Osteoblast (primary cell): ENCODE results near the gene DOK3. TPM values are rescaled to one million over a fixed set of nuclear protein-coding genes. Genes with fewer than 3 reads are reported as not detected.
"Not testable (repeated sequence)": the region's sequence is repeated elsewhere in the genome, so short reads cannot be mapped to it uniquely, and the experiment has no call there.

ENCODE experiments used
- DNase-seq: peaks from one replicate; pipeline ENCODE4 v3.0.0; 2011; ENCODE audit warnings: low spot score, mixed read lengths; ENCODE audit not compliant: insufficient read length; ENCODE audit errors: missing footprints
- H2AFZ ChIP-seq: 2 replicates; pipeline ENCODE4 v1.6.0; 2011; ENCODE audit warnings: mild to moderate bottlenecking, low read length
- H3K27ac ChIP-seq: 2 replicates; pipeline ENCODE4 v1.5.1; 2011; ENCODE audit warnings: mild to moderate bottlenecking, low read depth, low read length, moderate library complexity
- H3K27me3 ChIP-seq: 2 replicates; pipeline ENCODE4 v1.6.0; 2012; ENCODE audit warnings: mild to moderate bottlenecking, control low read depth, inconsistent platforms, low read length, moderate library complexity; ENCODE audit not compliant: insufficient read depth
- H3K36me3 ChIP-seq: 2 replicates; pipeline ENCODE4 v1.5.1; 2011; ENCODE audit warnings: mild to moderate bottlenecking, low read length, control low read depth, moderate library complexity; ENCODE audit not compliant: insufficient read depth
- H3K4me1 ChIP-seq: 2 replicates; pipeline ENCODE4 v1.5.1; 2011; ENCODE audit warnings: mild to moderate bottlenecking, low read length, control low read depth, moderate library complexity; ENCODE audit not compliant: insufficient read depth
- H3K4me2 ChIP-seq: 2 replicates; pipeline ENCODE4 v1.6.0; 2011; ENCODE audit warnings: mild to moderate bottlenecking, low read length; ENCODE audit not compliant: insufficient read depth
- H3K4me3 ChIP-seq: fragments of 200-600 bp; sonication (generic); 3 replicates; pipeline ENCODE4 v1.5.1; 2012; ENCODE audit warnings: mild to moderate bottlenecking, low read length, inconsistent platforms; ENCODE audit not compliant: insufficient read depth
- H3K79me2 ChIP-seq: 2 replicates; pipeline ENCODE4 v1.6.0; 2012; ENCODE audit warnings: mild to moderate bottlenecking, low read length, control low read depth, inconsistent platforms; ENCODE audit not compliant: insufficient read depth
- H3K9me3 ChIP-seq: 2 replicates; pipeline ENCODE4 v1.5.1; 2011; ENCODE audit warnings: low read depth, low read length, control low read depth
- H4K20me1 ChIP-seq: 2 replicates; pipeline ENCODE4 v1.6.0; 2012; ENCODE audit warnings: mild to moderate bottlenecking, low read length, control low read depth; ENCODE audit not compliant: insufficient read depth
- CTCF ChIP-seq: IDR thresholded peaks from 2 replicates; pipeline ENCODE4 v1.5.1; 2011; ENCODE audit warnings: mild to moderate bottlenecking, low read depth, low read length, moderate library complexity; ENCODE audit errors: extremely low read depth
- total RNA-seq: library from RNA; depleted of rRNA; stranded (reverse); fragments of >200 nt; gene quantifications from 2 replicates; pipeline ENCODE4 v1.2.3, GENCODE V29; 2012

DOK3 gene
- total RNA-seq, 1 donor: 1.1 TPM

DNA sequence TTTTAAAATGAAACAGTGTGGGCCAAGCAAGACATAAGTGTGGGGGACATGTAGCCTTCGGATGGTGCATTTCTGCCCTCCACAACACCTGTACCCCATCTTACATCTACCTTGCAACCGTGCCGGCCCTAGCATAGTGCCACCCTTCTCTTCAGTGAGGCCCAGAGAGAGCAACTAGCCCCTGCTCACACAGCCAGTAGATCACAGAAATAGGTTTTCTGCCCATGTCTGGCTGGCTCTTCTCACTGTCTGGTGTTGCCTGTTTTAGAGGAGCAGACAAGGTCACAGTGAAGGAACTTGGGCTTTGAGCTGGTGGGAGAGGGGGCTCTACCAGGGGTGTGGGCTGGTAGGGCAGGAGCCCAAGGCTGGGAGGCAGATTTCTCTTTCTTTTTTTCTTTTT lies 23.4 kb downstream of the DOK3 start:
- no peak overlapping the region for H3K4me3 ChIP-seq
- no peak overlapping the region for H3K27ac ChIP-seq
- H3K9me3 ChIP-seq: no peaks in the 10 kb centered on the region
- peaks cover 71% of the 10 kb centered on the region for H4K20me1 ChIP-seq
- H3K27me3 ChIP-seq: no peaks in the 10 kb centered on the region
- H3K4me1 ChIP-seq: peaks cover 5% of the 10 kb centered on the region
- TF ChIP-seq CTCF: no peak
- H2AFZ ChIP-seq: no peak overlapping the region
- peaks cover 96% of the 10 kb centered on the region for H3K36me3 ChIP-seq
- H3K4me2 ChIP-seq: no peak overlapping the region
- peaks cover 41% of the 10 kb centered on the region for H3K79me2 ChIP-seq
- no peak for DNase-seq

- not testable (repeated sequence) for H3K9me3 ChIP-seq, H3K27ac ChIP-seq, H3K4me2 ChIP-seq, H2AFZ ChIP-seq, DNase-seq, H3K4me3 ChIP-seq, H3K4me1 ChIP-seq, H3K27me3 ChIP-seq
- peaks cover 66% of the 10 kb centered on the region for H4K20me1 ChIP-seq
- peaks cover 91% of the 10 kb centered on the region for H3K36me3 ChIP-seq
- peaks cover 36% of the 10 kb centered on the region for H3K79me2 ChIP-seq
These were observed 23.9 kb downstream of the DOK3 start for GRCh38 chr5:177485753-177486152.

GRCh38 chr5:177484902-177485549 lies 24.6 kb downstream of the DOK3 start:
- Histone ChIP-seq H3K9me3 (no peaks in the 10 kb centered on the region), H3K27me3 (no peaks in the 10 kb centered on the region), H3K36me3 (peaks cover 87% of the 10 kb centered on the region), H3K79me2 (peaks cover 29% of the 10 kb centered on the region), H3K4me1 (peaks cover 4% of the 10 kb centered on the region), H3K4me2 (no peak overlapping the region), H3K27ac (no peak overlapping the region), H2AFZ (no peak overlapping the region), H3K4me3 (no peak overlapping the region), H4K20me1 (peaks cover 62% of the 10 kb centered on the region)
- TF ChIP-seq CTCF: no peak
- no peak for DNase-seq

DNA sequence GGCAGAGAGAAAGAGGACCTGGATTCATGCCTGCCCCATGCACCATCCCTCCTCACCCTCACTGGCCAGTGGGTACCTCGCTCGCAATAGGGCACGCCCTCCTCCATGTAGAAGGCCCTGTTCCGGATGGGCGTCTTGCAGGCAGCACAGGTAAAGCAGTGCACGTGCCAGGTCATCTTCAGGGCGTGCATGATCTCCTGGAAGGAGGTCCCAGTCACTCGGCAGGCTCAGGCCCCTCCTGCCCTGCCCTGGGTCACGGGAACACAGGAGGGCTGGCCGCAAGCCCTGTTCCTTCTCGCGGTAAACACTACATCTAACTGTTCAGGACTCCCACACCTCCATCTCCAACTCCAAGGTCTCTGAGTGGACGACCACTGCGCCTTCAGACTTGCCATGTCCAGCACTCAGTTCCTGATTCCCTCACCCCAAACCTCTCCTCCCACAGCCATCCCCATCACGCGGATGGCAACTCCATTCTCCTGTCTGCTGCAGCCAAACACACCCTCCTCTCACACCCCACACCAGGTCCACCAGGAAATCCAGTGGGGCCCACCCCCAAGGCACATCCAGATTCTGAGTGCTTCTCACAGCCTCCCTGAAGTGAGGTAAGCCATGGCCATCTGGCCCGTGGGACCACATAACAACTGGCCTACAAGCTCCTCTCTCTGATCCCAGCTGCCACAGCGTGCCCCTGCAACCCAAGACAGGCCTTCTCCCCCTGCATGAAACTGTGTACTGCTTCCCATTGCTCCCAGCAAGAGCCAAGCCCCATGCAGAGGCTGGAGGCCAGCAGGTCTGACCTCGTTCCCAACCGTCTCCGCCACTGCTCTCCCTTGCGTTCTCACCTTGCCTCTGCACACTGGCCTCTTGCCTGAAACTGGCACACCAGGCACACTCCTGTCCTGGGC lies 25.4 kb downstream of the DOK3 start:
- Histone ChIP-seq H3K4me1 (peaks cover 11% of the 10 kb centered on the region), H3K4me2 (no peak overlapping the region), H4K20me1 (peaks cover 58% of the 10 kb centered on the region), H3K79me2 (peaks cover 24% of the 10 kb centered on the region), H3K27me3 (no peaks in the 10 kb centered on the region), H3K27ac (no peak overlapping the region), H3K9me3 (no peaks in the 10 kb centered on the region), H3K4me3 (no peak overlapping the region), H2AFZ (no peak overlapping the region), H3K36me3 (peaks cover 85% of the 10 kb centered on the region)
- DNase-seq: no peak
- TF ChIP-seq CTCF: no peak
